H9 (cell line): Measurements from ENCODE around the gene ARHGAP15. TPM values are rescaled to one million over a fixed set of nuclear protein-coding genes. Genes with fewer than 3 reads are reported as not detected.

Experiments used
- DNase-seq: peaks from one replicate; pipeline ENCODE4 v3.0.0-alpha.2; 2017
- H2AFZ ChIP-seq: one replicate; pipeline ENCODE4 v1.6.1; 2013; ENCODE audit warnings: mild to moderate bottlenecking, low read length, control low read depth, moderate library complexity
- H2AK5ac ChIP-seq: 2 replicates; pipeline ENCODE4 v1.6.1; 2013; ENCODE audit warnings: low read length, control low read depth, mixed read lengths; ENCODE audit not compliant: insufficient read length
- H2BK120ac ChIP-seq: one replicate; pipeline ENCODE4 v1.6.1; 2013; ENCODE audit warnings: low read depth, mild to moderate bottlenecking, low read length, control low read depth, inconsistent platforms; ENCODE audit not compliant: poor library complexity, severe bottlenecking
- H2BK12ac ChIP-seq: 2 replicates; pipeline ENCODE4 v1.6.1; 2013; ENCODE audit warnings: low read length, control low read depth, mixed read lengths, low read depth; ENCODE audit not compliant: insufficient read length
- H2BK15ac ChIP-seq: 2 replicates; pipeline ENCODE4 v1.6.1; 2013; ENCODE audit warnings: low read depth, low read length, control low read depth
- H2BK20ac ChIP-seq: one replicate; pipeline ENCODE4 v1.6.1; 2013; ENCODE audit warnings: low read depth, mild to moderate bottlenecking, low read length, control low read depth, inconsistent platforms; ENCODE audit not compliant: poor library complexity, severe bottlenecking
- H2BK5ac ChIP-seq: 2 replicates; pipeline ENCODE4 v1.6.1; 2013; ENCODE audit warnings: low read length, control low read depth, mixed read lengths; ENCODE audit not compliant: insufficient read length
- H3K14ac ChIP-seq: 2 replicates; pipeline ENCODE4 v1.6.1; 2013; ENCODE audit warnings: low read length, control low read depth; ENCODE audit not compliant: insufficient read depth
- H3K18ac ChIP-seq: 2 replicates; pipeline ENCODE4 v1.6.1; 2013; ENCODE audit warnings: low read depth, mild to moderate bottlenecking, mixed read lengths, low read length, control low read depth; ENCODE audit not compliant: insufficient read length
- H3K23ac ChIP-seq: 2 replicates; pipeline ENCODE4 v1.6.1; 2013; ENCODE audit warnings: low read length, control low read depth, mixed read lengths, low read depth; ENCODE audit not compliant: insufficient read length
- H3K23me2 ChIP-seq: 2 replicates; pipeline ENCODE4 v1.6.1; 2013; ENCODE audit warnings: low read depth, mild to moderate bottlenecking, mixed read lengths, low read length, control low read depth; ENCODE audit not compliant: insufficient read length, poor library complexity, severe bottlenecking
- H3K27ac ChIP-seq: 2 replicates; pipeline ENCODE4 v1.5.1; 2013; ENCODE audit warnings: low read length, control low read depth, mixed read lengths, low read depth; ENCODE audit not compliant: insufficient read length
- H3K27me3 ChIP-seq: 2 replicates; pipeline ENCODE4 v1.6.1; 2013; ENCODE audit warnings: low read length, control low read depth, inconsistent platforms; ENCODE audit not compliant: insufficient read depth
- H3K4ac ChIP-seq: 2 replicates; pipeline ENCODE4 v1.6.1; 2013; ENCODE audit warnings: low read depth, mild to moderate bottlenecking, control low read depth, inconsistent platforms, low read length, moderate library complexity
- H3K4me1 ChIP-seq: 2 replicates; pipeline ENCODE4 v1.6.1; 2013; ENCODE audit warnings: low read length, control low read depth, inconsistent platforms; ENCODE audit not compliant: insufficient read depth
- H3K4me2 ChIP-seq: 2 replicates; pipeline ENCODE4 v1.6.1; 2013; ENCODE audit warnings: low read length, control low read depth, mixed read lengths; ENCODE audit not compliant: insufficient read length, insufficient read depth
- H3K56ac ChIP-seq: 2 replicates; pipeline ENCODE4 v1.6.1; 2013; ENCODE audit warnings: low read depth, mild to moderate bottlenecking, mixed read lengths, low read length, control low read depth; ENCODE audit not compliant: insufficient read length
- H3K79me1 ChIP-seq: 2 replicates; pipeline ENCODE4 v1.6.1; 2013; ENCODE audit warnings: low read depth, mild to moderate bottlenecking, moderate library complexity, low read length, control low read depth, inconsistent platforms; ENCODE audit not compliant: insufficient read depth, poor library complexity, severe bottlenecking
- H3K79me2 ChIP-seq: 2 replicates; pipeline ENCODE4 v1.6.1; 2013; ENCODE audit warnings: low read length, control low read depth, inconsistent platforms; ENCODE audit not compliant: insufficient read depth
- H3K9ac ChIP-seq: 2 replicates; pipeline ENCODE4 v1.6.1; 2013; ENCODE audit warnings: low read length, control low read depth, mixed read lengths; ENCODE audit not compliant: insufficient read length; ENCODE audit errors: extremely low read depth
- H3K9me3 ChIP-seq: one replicate; pipeline ENCODE4 v1.6.1; 2013; ENCODE audit warnings: low read depth, low read length, inconsistent platforms; ENCODE audit not compliant: control insufficient read depth
- H3T11ph ChIP-seq: one replicate; pipeline ENCODE4 v1.6.1; 2013; ENCODE audit warnings: mild to moderate bottlenecking, low read length, control low read depth, inconsistent platforms
- H4K20me1 ChIP-seq: one replicate; pipeline ENCODE4 v1.6.1; 2013; ENCODE audit not compliant: control insufficient read depth, insufficient read length, insufficient read depth
- H4K5ac ChIP-seq: 2 replicates; pipeline ENCODE4 v1.6.1; 2013; ENCODE audit warnings: low read depth, mild to moderate bottlenecking, mixed read lengths, low read length, control low read depth; ENCODE audit not compliant: insufficient read length
- H4K8ac ChIP-seq: replicated peaks from 2 replicates; pipeline ENCODE4 v1.6.1; 2013; ENCODE audit warnings: low read length, control low read depth, mixed read lengths, low read depth; ENCODE audit not compliant: insufficient read length
- H4K91ac ChIP-seq: 2 replicates; pipeline ENCODE4 v1.6.1; 2013; ENCODE audit warnings: low read depth, mild to moderate bottlenecking, moderate library complexity, mixed read lengths, low read length, control low read depth; ENCODE audit not compliant: insufficient read length
- H3K27ac Mint-ChIP-seq, 3 experiments: 2 replicates in 2 of 3; 3 replicates in 1 of 3; pipeline ENCODE4 v1.8.0; 2020 to 2021; ENCODE audit warnings: mixed read lengths in 3 of 3, mild to moderate bottlenecking in 1 of 3, moderate library complexity in 1 of 3
- H3K27me3 Mint-ChIP-seq: 2 replicates; pipeline ENCODE4 v1.8.0; 2021; ENCODE audit warnings: low read depth, mild to moderate bottlenecking, moderate library complexity, mixed read lengths
- H3K36me3 Mint-ChIP-seq, 3 experiments: 2 replicates in 2 of 3; 3 replicates in 1 of 3; pipeline ENCODE4 v1.8.0; 2020 to 2021; ENCODE audit warnings: low read depth in 3 of 3, mixed read lengths in 3 of 3; ENCODE audit not compliant: insufficient read depth in 1 of 3
- H3K4me1 Mint-ChIP-seq, 2 experiments: 2 replicates each; pipeline ENCODE4 v1.8.0; 2020; ENCODE audit warnings: mixed read lengths in 2 of 2
- H3K4me3 Mint-ChIP-seq, 2 experiments: 2 replicates in 1 of 2; 3 replicates in 1 of 2; pipeline ENCODE4 v1.8.0; 2020 to 2021; ENCODE audit warnings: mild to moderate bottlenecking in 2 of 2, mixed read lengths in 2 of 2, moderate library complexity in 1 of 2
- H3K9me3 Mint-ChIP-seq, 2 experiments: 2 replicates in 1 of 2; 3 replicates in 1 of 2; pipeline ENCODE4 v1.8.0; 2020; ENCODE audit warnings: mild to moderate bottlenecking in 2 of 2, mixed read lengths in 2 of 2, moderate library complexity in 1 of 2
- CTCF ChIP-seq: fragments of 200-600 bp; sonication (generic); conservative IDR thresholded peaks from 3 replicates; pipeline ENCODE4 v1.8.0; 2021; ENCODE audit warnings: antibody characterized with exemption, mild to moderate bottlenecking
- whole genome bisulfite sequencing: extraction: QIAGEN DNeasy Blood & Tissue Kit; methylation state at CpG from one replicate; pipeline ENCODE4 v1.1.7; 2013; ENCODE audit warnings: missing lambda C conversion rate, low lambda C conversion rate, mixed read lengths; ENCODE audit not compliant: insufficient read length; ENCODE audit errors: extremely low coverage; 5-methylcytosine and 5-hydroxymethylcytosine counted together
- total RNA-seq: library from RNA; stranded (reverse); gene quantifications from 2 replicates; pipeline ENCODE4 v1.2.1, GENCODE V29; 2021

Gene ARHGAP15
- total RNA-seq, 1 experiment from 2014 or later, result not detected

DNA sequence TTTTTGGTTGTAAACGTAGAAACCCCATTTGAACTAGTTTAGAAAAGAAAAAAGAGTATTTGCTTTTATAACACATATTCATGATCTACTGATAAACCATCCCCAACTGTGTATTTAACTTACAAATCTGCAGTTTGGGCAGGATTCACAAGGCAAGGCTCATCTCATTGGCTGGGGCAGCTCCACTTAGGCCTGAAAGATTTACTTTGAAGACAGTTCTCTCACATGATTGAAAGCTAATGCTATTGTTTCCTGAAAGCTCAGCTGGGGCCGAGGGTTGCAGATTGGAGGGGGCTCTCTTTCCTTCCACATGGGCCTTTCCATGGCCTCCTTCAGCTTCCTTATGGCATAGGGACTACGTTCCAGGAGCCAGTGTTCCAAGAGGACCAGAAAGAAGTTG lies 47.4 kb downstream of the ARHGAP15 start:
- no peak overlapping the region for H3K4me3 Mint-ChIP-seq
- H3K27me3 Mint-ChIP-seq, result no peaks in the 10 kb centered on the region
- no peak for DNase-seq
- Histone ChIP-seq H3K79me2 (no peaks in the 10 kb centered on the region), H3K56ac (no peak overlapping the region), H3T11ph (no peak overlapping the region), H3K23ac (no peak overlapping the region), H2BK5ac (no peak overlapping the region), H4K8ac (no peak overlapping the region), H2AK5ac (no peak overlapping the region), H4K5ac (no peak overlapping the region), H2AFZ (no peak overlapping the region), H3K18ac (no peak overlapping the region), H2BK15ac (no peak overlapping the region), H3K4me2 (no peak overlapping the region), H4K91ac (no peak overlapping the region), H2BK12ac (no peak overlapping the region), H2BK20ac (no peak overlapping the region), H3K27ac (no peak overlapping the region), H3K23me2 (no peaks in the 10 kb centered on the region), H2BK120ac (no peak overlapping the region), H3K4ac (no peak overlapping the region), H3K4me1 (no peaks in the 10 kb centered on the region), H3K79me1 (no peaks in the 10 kb centered on the region), H3K9me3 (no peaks in the 10 kb centered on the region), H4K20me1 (no peaks in the 10 kb centered on the region), H3K14ac (no peak overlapping the region), H3K27me3 (no peaks in the 10 kb centered on the region), H3K9ac (no peak overlapping the region)
- peaks cover 6 to 7% of the 10 kb centered on the region in 2 experiments for H3K9me3 Mint-ChIP-seq
- H3K4me1 Mint-ChIP-seq, result peaks cover 3 to 8% of the 10 kb centered on the region in 2 experiments; a peak in 3 of 4 replicates
- TF ChIP-seq CTCF, result no peak
- no peak overlapping the region; a peak in 1 of 7 replicates for H3K27ac Mint-ChIP-seq
- no CpG with 5 or more reads among the region's 3 CpGs for WGBS
- peaks cover 0 to 5% (median 2%) of the 10 kb centered on the region in 3 experiments; a peak in 4 of 7 replicates for H3K36me3 Mint-ChIP-seq
